ENCODE data around the gene ASMTL. TPM values are rescaled to one million over a fixed set of nuclear protein-coding genes. Genes with fewer than 3 reads are reported as not detected.
A peak's percentile ranks its signal among the peaks of the same experiment; 100 is the strongest.
"Not testable (repeated sequence)": the region's sequence is repeated elsewhere in the genome, so short reads cannot be mapped to it uniquely, and the experiment has no call there.

ASMTL gene
- total RNA-seq, 1 donor from 2014 or later = 26.8 TPM

DNA sequence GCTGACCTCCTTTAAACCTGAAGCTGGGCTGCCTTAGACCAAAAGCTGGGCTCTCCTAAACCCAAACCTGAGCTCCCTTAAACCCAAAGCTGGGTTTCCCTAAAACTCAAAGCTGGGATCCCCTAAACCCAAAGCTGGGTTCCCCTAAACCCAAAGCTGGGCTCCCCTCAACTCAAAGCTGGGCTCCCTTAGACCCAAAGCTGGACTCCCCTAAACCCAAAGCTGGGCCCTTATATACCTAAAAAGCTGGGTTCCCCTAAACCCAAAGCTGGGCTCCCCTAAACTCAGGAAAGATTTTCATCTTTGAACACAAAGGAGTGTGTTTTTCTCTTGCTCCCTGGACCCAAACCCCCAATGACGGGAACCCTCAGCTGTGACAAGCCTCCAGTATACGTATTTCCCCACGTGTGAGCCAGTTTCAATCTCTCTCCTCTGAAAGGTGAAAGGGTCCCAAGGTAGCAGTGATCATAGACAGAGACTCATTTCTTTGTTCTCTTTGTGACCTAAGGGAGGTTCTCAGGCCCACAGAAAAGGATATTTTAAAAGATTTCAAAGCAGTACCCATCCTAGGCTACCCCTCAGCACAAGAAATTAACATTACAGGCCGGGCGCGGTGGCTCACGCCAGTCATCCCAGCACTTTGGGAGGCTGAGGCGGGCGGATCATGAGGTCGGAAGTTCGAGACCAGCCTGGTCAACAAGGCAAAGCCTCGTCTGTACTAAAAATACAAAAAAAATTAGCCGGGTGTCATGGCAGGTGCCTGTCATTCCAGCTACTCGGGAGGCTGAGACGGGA lies 31.3 kb upstream of the ASMTL start:
- intact Hi-C loops (cut with DNase I) = no loop called here
- no peak for DNase-seq (ENCODE audit: low spot score)

DNA sequence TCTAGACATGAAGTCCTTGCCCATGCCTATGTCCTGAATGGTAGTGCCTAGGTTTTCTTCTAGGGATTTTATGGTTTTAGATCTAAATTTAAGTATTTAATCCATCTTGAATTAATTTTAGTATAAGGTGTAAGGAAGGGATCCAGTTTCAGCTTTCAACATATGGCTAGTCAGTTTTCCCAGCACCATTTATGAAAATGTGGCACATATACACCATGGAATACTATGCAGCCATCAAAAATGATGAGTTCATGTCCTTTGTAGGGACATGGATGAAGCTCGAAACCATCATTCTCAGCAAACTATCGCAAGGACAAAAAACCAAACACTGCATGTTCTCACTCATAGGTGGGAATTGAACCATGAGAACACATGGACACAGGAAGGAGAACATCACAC lies 29.8 kb upstream of the ASMTL start:
- intact Hi-C loops (cut with DNase I); DNase-seq (ENCODE audit: low spot score): not testable (repeated sequence)

DNA sequence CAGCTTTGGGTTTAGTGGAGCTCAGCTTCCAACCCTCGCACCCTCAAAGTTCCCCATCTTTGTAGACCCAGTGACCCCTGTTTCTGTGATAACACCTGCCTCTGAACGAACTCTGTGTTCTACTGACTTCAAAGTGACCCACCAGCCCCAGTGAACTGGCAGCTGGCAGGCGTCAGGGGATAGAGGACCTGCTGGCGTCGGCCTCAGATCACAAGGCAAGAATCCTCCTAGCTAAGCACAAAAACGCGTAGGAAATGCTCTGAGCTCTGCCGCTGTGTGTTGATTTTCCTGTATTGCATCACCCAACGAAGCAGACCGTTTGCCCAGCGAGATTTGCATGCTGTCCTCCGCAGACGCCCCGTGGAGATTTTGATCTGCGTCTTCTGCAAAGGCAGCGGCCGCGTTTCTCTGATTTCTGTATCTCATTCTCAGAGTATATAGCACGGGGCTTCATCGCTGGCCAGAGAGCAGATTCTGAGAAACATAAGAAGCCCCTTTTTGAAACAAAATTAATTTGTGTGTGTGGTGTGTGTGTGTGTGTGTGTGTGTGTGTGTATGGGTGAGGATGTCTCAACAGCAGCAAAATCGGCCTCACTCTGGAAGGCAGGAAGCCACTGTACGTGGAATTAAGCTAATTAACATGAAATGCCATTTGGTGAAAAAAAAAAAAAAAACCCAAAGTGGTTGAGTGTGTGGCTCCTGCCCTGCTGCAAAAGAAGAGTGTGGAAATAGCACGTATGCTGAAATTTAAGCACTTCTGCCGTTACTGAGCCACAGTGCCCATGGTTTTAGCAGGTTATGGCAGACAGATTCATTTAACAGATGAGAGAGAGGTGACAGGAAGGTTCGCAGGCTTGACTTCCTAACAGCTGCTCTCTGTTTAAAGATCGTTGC lies 29.2 kb upstream of the ASMTL start:
- intact Hi-C loops (cut with DNase I) = no loop called here
- DNase-seq (ENCODE audit: low spot score) = peak; percentile 87

DNA sequence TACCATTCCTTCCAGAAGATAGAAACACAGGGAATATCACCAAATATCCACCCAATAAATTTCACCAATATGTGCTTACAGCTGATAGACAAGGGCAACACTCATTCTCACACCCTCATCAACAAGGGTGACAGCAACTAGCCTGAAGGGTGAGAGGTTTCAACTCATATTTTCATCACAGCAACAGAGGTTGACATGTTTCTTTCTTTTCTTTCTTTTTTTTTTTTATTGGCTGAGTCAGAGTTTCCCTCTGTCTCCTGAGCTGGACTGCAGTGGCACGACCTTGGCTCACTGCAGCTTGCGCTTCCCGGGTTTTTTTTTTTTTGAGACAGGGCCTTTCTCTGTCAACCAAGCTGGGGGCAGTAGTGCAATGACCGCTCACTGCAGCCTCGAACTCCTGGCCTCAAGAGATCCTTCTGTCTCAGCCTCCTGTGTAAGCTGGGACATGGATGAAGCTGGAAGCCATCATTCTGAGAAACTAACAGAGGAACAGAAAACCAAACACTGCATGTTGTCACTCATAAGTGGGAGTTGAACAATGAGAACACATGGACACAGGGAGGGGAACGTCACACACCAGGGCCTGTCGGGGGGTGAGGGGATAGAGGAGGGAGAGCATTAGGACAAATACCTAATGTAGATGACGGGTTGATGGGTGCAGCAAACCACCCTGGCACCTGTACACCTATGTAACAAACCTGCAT lies 27.5 kb upstream of the ASMTL start:
- intact Hi-C loops (cut with DNase I) = no loop called here
- DNase-seq (ENCODE audit: low spot score) = no peak

DNA sequence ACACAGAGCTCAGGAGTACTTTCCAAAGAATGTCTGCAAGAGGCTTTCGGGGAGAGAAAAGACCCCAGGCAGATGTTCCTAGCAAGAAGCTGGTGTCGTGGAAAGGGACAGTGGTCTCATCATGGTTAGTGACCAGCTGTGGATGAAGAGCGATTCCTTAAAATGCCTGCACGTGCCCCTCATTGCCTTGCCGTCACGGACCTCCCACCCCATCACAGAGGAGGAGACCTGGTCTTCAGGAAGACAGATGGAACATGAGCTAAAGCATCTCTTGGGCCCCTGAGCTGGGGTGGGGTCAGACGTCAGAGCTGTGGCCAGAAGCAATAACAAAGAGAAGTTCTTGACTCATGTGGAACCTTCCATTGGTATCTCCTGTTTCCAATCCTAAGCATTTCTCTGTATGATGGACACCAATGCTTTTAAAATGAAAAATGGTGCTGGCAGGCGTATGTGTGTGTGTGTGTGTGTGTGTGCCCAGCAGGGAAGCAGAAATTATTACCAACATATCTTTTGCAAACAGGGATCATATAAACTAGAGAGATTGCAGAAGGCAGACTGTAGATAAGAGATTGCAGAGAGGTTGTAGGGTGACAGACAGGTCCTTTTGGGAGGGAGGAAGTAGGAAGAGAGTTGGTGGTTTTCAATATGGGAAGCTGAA lies 25.2 kb upstream of the ASMTL start:
- intact Hi-C loops (cut with DNase I) = no loop called here
- no peak for DNase-seq (ENCODE audit: low spot score)

DNA sequence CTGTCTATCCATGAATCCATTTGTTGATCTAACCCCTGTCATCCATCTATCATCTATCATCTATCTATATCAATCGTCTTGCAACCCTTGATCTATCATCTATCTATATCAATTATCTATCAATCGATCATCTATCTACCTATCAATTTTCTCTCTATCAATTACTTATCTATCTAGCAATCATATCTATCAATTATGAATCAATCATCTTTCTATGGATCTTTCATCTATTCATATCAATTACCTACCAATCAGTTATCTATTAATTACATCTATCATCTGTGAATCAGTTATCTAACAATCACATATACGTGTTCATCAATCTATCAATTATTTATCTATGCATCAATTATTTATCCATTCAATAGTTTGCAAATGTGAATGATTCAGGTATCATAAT lies 24.5 kb upstream of the ASMTL start:
- intact Hi-C loops (cut with DNase I) = no loop called here
- no peak for DNase-seq (ENCODE audit: low spot score)

DNA sequence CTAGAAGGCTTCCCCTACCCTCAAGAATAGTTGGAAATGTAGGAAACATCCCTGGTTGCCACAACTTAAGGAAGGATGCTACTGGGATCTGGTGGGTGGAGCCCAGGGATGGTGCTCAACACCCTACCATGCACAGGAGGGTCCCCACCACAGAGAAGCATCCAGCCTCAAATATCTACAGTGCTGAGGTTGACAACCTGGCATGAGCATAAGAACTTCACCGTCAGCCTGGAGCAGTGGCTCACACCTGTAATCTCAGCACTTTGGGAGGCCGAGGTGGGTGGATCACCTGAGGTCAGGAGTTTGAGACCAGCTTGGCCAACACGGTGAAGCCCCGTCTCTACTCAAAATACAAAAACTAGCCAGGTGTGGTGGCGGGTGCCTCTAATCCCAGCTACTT lies 24.0 kb upstream of the ASMTL start:
- intact Hi-C loops (cut with DNase I) = no loop called here
- no peak for DNase-seq (ENCODE audit: low spot score)

DNA sequence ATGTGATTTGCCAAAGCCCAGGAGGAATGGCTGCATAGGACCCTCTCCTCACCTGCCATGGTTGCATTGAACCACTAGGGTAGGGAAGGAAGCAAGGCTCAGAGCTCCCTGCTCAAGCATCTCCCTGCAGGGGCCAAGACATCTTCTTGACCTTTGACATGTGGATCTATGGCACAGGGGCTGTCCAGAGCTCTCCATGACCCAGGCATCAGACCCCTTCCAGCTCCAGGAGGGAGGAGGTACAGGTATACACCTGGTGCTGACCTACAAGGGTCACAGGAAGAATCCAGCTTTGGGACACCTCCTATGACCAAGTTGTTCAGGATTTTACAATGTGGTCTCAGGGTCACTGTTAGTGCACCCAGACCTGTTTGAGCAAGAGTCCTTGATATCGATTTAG lies 23.2 kb upstream of the ASMTL start:
- no peak for DNase-seq (ENCODE audit: low spot score)
- intact Hi-C loops (cut with DNase I) = no loop called here

DNA sequence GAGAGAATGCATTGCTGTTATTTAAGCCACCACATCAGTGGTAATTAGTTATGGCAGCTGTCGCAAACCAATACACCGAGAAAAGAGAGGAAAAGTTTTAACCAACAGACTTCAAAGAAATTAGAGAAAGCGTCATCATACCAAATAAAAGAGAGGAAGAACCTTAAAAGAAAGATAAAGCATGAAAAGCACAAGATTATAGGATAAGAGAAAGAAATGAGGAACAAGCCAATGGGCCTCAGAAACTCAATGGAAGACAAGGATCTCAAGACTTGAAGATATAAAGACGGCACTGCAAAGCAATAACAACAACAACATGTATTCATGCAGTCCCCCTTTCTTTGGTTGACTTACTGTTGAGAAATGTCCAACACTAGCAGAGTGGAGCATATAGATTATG lies 22.8 kb upstream of the ASMTL start:
- intact Hi-C loops (cut with DNase I) = no loop called here
- DNase-seq (ENCODE audit: low spot score) = no peak

DNA sequence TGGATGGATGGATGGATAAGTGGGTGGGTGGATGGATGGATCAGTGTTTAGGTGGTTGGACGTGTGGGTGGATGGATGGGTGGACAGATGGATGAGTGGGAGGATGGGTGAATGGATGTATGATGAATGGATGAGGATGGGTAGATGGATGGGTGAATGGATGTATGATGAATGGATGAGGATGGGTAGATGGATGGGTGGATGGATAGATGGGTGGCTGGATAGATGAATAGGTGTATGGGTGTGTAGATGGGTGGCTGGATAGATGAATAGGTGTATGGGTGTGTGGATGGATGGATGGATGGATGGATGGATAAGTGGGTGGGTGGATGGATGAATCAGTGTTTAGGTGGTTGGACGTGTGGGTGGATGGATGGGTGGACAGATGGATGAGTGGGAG lies 21.9 kb upstream of the ASMTL start:
- DNase-seq (ENCODE audit: low spot score); intact Hi-C loops (cut with DNase I): not testable (repeated sequence)

DNA sequence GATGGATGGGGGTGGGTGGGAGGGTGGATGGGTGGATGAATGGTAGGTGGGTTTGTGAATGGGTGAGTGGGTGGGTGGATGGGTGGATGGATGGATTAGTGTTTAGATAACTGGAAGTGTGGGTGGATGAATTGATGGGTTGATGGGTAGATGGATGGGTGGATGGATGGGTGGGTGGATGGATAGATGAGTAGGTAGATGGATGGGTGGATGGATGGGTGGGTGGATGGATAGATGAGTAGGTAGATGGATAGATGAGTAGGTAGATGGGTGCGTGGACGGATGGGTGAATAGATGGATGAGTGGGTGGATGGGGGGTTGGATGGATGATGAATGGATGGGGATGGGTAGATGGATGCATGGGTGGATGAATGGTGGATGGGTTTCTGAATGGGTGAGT lies 20.3 kb upstream of the ASMTL start:
- intact Hi-C loops (cut with DNase I) = no loop called here
- no peak for DNase-seq (ENCODE audit: low spot score)

DNA sequence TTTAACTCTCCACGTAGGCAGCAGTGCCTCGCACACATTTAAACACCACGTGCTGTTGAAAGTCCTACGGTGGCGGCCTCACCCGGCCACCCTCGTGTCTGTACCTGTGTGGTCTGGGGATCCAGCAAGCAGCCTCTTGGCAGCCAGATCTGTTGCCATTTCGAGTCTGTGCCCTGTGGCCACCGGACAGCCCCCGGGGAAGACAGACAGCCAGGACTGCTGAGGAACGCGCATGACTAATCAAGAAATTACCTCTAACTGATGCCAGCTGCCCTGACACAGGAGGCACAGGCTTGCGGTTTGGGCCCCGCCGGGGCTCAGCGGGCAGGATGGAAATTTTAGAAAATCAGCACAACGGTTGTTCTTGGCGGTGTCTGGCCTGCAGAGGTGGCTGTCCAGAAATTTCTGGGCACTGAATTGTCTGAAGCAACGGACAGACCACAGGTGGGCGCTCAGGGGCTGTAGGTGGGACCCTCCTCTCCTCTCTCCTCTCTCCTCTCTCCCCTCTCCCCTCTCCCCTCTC lies 15.6 kb upstream of the ASMTL start:
- no peak for DNase-seq (ENCODE audit: low spot score)

DNA sequence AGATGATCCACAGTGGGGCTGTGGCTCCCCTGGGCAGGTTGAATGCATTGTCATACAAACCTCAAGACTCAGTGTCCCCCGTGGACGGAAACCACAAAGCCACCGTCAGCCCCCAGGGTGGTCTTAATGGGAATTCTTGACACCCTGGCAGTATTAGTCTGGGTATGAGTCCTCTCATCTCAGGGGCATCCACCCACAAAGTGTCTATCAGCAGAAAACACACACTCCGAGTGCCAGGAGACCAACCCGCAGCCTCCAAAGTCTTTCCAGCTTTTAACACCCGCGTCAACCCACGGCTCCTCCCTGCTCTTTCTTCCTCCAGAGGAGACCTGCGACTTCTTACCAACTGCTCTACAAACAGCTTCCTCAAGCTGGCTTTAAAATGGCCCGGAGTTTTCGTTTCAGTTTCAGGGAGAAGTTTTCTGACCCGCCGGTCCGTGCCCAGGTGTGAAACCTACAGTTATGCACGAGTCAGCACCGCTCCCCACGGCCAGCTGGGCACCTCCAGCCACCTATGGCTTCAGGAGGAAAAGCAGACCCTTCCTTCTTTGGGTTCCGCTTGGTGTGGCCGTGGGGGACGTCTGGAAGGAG lies 14.4 kb upstream of the ASMTL start:
- no peak for DNase-seq (ENCODE audit: low spot score)
- intact Hi-C loops (cut with DNase I) = no loop called here

More for the DNA sequence above, 15.6 kb upstream of the ASMTL start:
- intact Hi-C loops (cut with DNase I) = no loop called here

DNA sequence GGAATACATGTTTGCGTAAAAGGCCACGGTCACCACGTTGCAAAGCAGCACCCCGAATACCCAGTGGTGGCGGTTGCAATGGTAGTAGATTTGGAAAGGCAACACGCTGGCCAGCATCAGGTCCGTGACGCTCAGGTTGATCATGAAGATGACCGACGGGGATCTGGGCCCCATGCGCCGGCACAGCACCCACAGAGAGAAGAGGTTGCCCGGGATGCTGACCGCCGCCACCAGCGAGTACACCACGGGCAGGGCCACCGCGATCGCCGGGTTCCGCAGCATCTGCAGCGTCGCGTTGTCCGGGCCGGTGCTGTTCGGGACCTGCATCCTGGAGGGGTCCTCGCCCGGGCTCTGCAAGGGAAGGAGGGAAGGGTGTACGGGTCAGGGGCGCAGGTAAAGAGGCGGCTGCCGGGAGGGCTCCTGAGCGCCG lies 13.5 kb upstream of the ASMTL start:
- intact Hi-C loops (cut with DNase I) = no loop called here
- DNase-seq (ENCODE audit: low spot score) = no peak

DNA sequence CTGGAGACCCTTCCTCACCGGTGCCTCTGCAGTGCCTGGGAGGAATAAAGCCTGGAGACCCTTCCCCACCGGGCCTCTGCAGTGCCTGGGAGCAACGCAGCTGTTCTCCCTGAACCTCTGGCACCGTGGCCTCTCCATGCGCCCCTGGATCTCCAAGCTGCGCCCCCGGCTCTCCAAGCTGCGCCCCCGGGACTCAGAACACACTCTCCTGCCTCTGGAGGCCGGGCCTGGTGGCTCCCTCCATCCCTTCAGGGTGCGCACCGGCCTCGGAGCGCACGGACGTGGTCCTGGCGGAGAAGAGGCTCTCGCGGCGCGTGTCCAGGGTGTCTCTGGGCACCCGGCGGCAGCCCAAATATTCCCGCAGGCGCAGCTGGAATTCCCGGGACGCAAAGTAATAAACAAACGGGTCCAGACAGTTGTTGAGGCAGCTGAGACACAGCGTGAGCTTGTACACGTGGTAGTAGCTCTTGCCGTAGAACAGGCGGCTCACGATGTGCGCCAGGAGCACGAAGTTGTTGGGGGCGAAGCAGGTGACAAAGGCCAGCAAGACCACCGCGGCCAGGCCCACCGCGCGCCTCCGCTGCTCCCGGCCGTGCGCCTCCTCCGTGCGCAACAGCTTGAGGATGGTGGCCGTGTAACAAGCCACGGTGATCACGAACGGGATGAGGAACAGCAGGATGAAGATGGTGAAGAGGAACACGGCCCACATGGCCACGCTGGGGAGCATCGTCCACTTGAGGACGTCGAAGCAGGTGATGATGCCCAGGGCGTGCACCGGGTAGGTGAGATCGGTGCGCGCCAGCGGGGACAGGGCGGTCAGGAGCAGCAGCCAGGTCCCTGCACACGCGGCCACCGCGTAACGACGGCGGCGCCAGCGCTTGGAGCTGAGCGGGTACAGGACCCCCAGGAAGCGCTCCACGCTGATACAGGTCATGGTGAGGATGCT lies 12.8 kb upstream of the ASMTL start:
- intact Hi-C loops (cut with DNase I) = no loop called here
- DNase-seq (ENCODE audit: low spot score) = no peak

DNA sequence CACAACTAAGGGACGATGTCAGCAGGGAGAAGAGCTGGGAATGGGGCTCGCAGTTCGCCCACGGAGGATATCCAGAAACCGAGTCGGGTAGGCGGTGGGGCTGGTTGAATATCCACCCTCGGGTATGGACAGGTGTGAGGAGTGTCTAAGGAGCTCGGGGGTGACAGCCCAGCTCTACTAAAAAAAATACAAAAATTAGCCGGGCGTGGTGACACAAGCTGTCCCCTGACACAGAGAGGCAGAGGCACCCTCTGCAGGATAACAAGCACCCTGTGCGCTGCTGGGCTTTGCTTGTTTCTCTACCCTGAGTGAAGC lies 12.2 kb upstream of the ASMTL start:
- DNase-seq (ENCODE audit: low spot score) = no peak
- intact Hi-C loops (cut with DNase I) = no loop called here

DNA sequence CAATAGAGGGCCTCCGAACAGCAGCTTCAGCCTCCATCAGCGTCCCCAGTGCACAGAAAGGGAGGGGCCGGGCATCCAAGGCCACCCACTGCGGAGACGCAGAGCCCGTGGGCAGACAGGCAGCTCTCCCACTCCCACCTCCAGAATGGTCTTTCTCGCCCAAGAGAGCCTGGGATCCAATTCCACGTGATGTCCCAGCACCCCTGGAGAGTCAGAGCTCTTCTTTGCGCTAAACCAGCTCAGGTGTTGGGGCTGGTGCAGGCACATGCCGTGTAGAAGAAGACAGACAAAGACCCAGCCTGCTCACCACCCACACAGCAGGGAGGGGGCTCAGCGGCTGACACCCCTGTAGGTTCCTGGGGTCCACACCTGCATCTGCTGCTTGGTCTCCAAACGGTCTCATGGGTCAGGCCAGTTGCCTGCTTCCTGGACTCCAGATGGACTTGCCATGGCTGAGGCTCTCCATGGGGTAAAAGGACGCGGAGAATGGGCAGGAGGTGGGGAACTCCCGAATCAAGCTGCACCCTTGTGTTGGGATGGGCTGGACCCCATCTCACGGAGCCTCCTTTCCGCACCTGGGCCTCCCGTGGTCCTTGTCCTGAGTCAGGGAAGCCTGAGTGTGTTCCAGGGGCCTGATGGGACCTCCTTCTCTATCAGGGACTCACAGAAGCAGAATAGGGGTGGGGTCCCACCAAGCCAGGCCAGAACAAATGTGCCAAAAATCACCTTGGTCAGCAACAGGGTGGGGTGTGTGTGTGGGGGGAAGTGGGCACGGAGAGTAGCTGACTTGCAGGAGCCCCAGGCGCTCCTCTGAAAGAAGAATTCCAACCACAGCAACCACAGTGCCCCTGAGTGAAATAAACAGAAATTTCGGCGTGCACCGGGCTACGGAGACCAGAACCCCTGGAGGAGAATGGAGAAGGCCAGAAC lies 11.6 kb upstream of the ASMTL start:
- no peak for DNase-seq (ENCODE audit: low spot score)

More for the DNA sequence above, 11.6 kb upstream of the ASMTL start:
- intact Hi-C loops (cut with DNase I) = no loop called here

All from cardiac septum (tissue), 1 donor.